ENCODE measurements around the gene LDLRAD4.
"Not testable (repeated sequence)": the region's sequence is repeated elsewhere in the genome, so short reads cannot be mapped to it uniquely, and the experiment has no call there.

Gene LDLRAD4

GRCh38 chr18:13259701-13260100 is 41.1 kb downstream of the LDLRAD4 start:
- intact Hi-C loops (cut with DNase I) = no loop called here
- DNase-seq = peak in 3 of 42 donors; percentile 25 to 44 (median 30)

- peak in 15 of 42 donors; percentile 24 to 78 (median 64) for DNase-seq
- intact Hi-C loops (cut with DNase I) = no loop called here
Observed at GRCh38 chr18:13260197-13260934, 41.8 kb downstream of the LDLRAD4 start.

- DNase-seq = peak in 3 of 42 donors; percentile 8 to 41 (median 27)
- intact Hi-C loops (cut with DNase I) = no loop called here
Observed at GRCh38 chr18:13260935-13261640, 42.5 kb downstream of the LDLRAD4 start.

- peak in 5 of 42 donors; percentile 8 to 46 (median 41) for DNase-seq
- intact Hi-C loops (cut with DNase I) = no loop called here
Observed at GRCh38 chr18:13261661-13262357, 43.2 kb downstream of the LDLRAD4 start.

- intact Hi-C loops (cut with DNase I); DNase-seq: not testable (repeated sequence)
Observed at GRCh38 chr18:13262358-13262680, 43.8 kb downstream of the LDLRAD4 start.

- intact Hi-C loops (cut with DNase I) = no loop called here
- DNase-seq = peak in 4 of 42 donors; percentile 6 to 31 (median 8)
Observed at GRCh38 chr18:13262839-13263691, 44.5 kb downstream of the LDLRAD4 start.

- intact Hi-C loops (cut with DNase I) = no loop called here
- DNase-seq = peak in 4 of 42 donors; percentile 7 to 43 (median 17)
Observed at GRCh38 chr18:13264091-13265007, 45.8 kb downstream of the LDLRAD4 start.

GRCh38 chr18:13265008-13265910 is 46.7 kb downstream of the LDLRAD4 start:
- intact Hi-C loops (cut with DNase I) = no loop called here
- peak in 4 of 42 donors; percentile 1 to 42 (median 20) for DNase-seq

GRCh38 chr18:13265911-13266217 is 47.3 kb downstream of the LDLRAD4 start:
- peak in 4 of 42 donors; percentile 27 to 71 (median 44) for DNase-seq
- intact Hi-C loops (cut with DNase I) = no loop called here

- intact Hi-C loops (cut with DNase I) = no loop called here
- peak in 2 of 42 donors; percentile 40 to 46 for DNase-seq
Observed at GRCh38 chr18:13266218-13267100, 47.9 kb downstream of the LDLRAD4 start.

- DNase-seq = peak in 2 of 42 donors; percentile 29 to 38
- intact Hi-C loops (cut with DNase I) = no loop called here
Observed at GRCh38 chr18:13267431-13267873, 48.9 kb downstream of the LDLRAD4 start.

GRCh38 chr18:13268158-13269012 is 49.8 kb downstream of the LDLRAD4 start:
- peak in 2 of 42 donors; percentile 28 to 44 for DNase-seq
- intact Hi-C loops (cut with DNase I) = no loop called here

GRCh38 chr18:13269013-13269280 is 50.4 kb downstream of the LDLRAD4 start:
- peak in 1 of 42 donors; percentile 8 for DNase-seq
- intact Hi-C loops (cut with DNase I) = no loop called here

- peak in 27 of 42 donors; percentile 46 to 88 (median 63) for DNase-seq
- intact Hi-C loops (cut with DNase I) = no loop called here
Observed at GRCh38 chr18:13269521-13270011, 51.0 kb downstream of the LDLRAD4 start.

- DNase-seq = peak in 3 of 42 donors; percentile 5 to 33 (median 14)
- intact Hi-C loops (cut with DNase I) = no loop called here
Observed at GRCh38 chr18:13270279-13270855, 51.8 kb downstream of the LDLRAD4 start.
